Activated CD4-positive, alpha-beta T cell treated with anti-CD3 and anti-CD28 coated beads, Interleukin-2, amount 50 U/mL, for 16 hours (primary cell): ENCODE data around the gene MMP25.
A peak's percentile ranks its signal among the peaks of the same experiment; 100 is the strongest.

Experiments used
- DNase-seq: peaks from one replicate; pipeline ENCODE4 v3.0.0-alpha.2; 2020

Gene MMP25

GRCh38 chr16:3017344-3017743 is 29.0 kb upstream of the MMP25 start:
- no peak for DNase-seq

DNA sequence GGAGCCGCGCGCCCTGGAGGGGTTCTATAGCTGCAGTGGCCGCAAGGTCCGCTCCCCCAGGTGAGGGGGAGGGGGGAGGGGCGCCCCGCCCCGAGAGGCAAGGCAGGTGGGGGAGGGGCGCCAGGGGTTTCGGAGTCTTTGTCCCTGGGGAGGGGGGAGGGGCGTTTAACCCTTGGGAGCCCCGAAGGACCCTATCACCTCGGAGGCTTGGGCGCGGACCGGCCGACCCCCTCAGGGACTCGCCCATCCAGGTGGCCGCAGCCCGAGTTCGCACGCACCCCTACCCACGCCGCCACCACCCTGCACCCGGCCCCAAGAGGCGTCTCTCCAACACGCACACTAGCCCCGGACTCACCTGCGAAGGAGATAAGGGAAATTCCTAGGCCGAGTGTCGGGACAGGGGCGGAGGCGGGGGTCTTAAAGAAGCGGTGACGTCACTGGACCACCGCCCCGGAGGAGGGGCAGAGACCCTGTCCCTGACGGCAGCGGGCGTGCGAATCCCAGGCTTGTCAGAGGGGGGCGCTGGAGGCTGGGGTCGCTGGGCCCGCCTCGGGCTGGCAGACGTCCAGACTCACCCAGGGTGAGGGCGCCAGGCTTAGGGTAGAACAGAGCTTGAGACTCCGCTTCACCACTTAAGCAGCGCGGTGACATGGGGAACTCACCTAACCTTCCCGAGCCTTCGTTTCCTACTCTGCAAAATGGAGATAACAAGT is 28.4 kb upstream of the MMP25 start, which contains the start of gene CLDN6:
Gene CLDN6, minus strand, starts transcription at position 390 of the 713 bp plus-strand sequence. CDS start 2,162 bp downstream, outside the sequence.
- DNase-seq, result peak; percentile 28

- DNase-seq, result no peak
Measured at GRCh38 chr16:3019594-3020246, 26.6 kb upstream of the MMP25 start.

- DNase-seq, result peak; percentile 77
Measured at GRCh38 chr16:3020247-3020603, 26.1 kb upstream of the MMP25 start, which contains the start of gene TNFRSF12A. Gene TNFRSF12A, plus strand, starts transcription at chr16:3020368. Its CDS starts 30 bp downstream, at chr16:3020398.

GRCh38 chr16:3020604-3021448 is 25.5 kb upstream of the MMP25 start:
- no peak for DNase-seq

- DNase-seq, result peak; percentile 71
Measured at GRCh38 chr16:3021449-3022207, 24.7 kb upstream of the MMP25 start.

- DNase-seq, result peak; percentile 85
Measured at GRCh38 chr16:3022208-3022683, 24.1 kb upstream of the MMP25 start.

- DNase-seq, result peak; percentile 19
Measured at GRCh38 chr16:3022684-3023414, 23.5 kb upstream of the MMP25 start.

DNA sequence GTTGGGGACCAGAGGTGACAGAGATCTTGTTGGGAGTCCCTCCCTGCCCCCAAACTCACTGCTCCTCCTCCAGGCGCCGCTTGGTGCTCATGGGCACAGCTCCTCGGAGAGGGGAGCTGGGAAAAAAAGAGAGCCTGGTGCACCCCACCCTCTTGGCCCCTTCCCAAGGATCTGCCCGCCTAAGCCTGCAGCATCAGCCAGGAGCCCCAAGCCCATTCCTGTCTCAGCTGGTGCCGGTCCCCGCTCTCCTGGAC is 23.0 kb upstream of the MMP25 start:
- no peak for DNase-seq

DNA sequence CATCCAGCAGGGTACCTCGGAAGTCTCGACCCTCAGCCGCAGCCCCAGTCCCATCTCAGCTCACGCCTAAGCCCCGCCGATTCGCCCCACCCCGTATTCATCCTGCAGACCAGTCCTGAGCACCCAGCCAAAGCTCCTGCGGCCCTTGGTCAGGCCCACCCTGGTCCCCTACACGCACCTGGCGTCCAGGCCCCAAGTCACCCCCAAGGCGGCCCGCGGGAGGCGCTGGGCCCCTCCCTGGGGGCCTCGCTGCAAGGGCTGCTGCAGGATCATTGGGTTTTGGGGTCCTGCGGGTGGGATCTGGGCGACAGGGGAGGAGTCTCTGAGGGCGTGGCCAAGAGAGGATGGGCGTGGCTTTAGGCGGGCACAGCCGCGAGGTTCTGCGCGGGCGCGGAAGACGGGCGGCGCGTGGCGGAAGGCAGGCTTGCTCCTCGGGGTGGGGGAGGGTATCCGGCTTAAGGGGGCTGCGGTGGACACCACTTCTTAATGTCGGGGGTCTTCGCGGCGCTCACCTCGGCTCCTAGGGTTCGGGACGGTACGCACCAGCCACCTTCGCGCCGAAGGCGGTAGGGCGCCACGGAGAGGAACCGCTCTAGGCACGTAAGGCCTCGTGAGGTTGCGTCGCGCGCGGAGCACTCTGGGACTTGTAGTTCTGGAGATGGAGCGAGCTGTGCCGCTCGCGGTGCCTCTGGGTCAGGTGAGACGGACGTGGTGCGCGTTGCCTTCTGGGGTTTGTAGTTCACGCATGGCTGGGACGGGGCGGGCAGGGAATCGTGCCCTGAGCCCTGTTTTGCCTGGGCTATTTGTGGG is 22.5 kb upstream of the MMP25 start, which contains the start of the genes HCFC1R1 and THOC6:
Gene HCFC1R1, minus strand, starts transcription at position 274 of the 810 bp plus-strand sequence. Its CDS starts 1 bp downstream, at position 273.
Gene THOC6, plus strand, starts transcription at position 367 of the 810 bp plus-strand sequence. Its CDS starts 292 bp downstream, at position 659.
- peak; percentile 98 for DNase-seq

DNA sequence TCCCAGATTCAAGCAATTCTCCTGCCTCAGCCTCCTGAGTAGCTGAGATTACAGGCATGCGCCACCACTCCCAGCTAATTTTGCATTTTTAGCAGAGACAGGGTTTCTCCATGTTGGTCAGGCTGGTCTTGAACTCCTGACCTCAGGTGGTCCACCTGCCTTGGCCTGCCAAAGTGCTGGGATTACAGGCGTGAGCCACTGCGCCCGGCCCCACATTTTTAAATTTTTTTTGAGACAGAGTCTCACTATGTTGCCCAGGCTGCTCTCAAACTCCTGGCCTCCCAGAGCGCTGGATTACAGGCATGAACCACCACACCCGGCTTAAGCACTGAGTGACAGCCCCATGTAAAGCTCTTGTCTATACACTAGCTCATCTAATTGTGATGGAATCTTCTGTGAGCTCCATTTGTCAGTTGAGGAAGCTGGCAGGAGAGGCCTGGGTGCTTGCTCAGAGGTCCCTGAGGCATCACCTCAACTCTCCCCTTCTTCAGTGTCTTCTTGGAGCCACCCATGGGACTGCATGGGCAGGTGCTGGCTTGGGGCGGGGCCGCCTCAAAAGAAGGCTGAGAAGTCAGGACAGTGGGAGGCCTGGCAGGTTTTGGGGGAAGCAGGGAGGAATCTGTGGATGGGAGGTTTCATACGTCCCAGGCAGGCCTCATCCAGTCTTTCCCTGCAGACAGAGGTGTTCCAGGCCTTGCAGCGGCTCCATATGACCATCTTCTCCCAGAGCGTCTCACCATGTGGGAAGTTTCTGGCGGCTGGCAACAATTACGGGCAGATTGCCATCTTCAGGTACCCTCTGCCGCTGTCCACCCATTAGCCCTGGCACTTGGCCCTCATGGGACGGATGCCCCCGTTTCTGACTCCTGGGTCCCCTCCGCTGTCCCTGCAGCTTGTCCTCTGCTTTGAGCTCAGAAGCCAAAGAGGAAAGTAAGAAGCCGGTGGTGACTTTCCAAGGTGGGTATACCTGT is 21.0 kb upstream of the MMP25 start:
- DNase-seq, result no peak

DNA sequence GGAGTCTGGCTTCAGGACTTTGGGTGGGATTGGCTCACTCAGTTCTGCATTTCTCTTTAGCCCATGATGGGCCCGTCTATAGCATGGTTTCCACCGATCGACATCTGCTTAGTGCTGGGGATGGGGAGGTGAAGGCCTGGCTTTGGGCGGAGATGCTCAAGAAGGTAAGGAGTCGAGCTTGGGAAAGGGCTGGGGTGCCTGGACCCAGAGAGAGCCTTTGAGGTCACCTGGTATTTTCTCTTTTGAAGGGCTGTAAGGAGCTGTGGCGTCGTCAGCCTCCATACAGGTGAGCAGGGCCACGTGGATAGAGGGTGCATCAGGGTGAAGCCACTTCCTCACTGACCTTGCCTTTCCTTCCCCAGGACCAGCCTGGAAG is 20.4 kb upstream of the MMP25 start:
- DNase-seq, result no peak

GRCh38 chr16:3026609-3027488 is 19.5 kb upstream of the MMP25 start:
- DNase-seq, result no peak

DNA sequence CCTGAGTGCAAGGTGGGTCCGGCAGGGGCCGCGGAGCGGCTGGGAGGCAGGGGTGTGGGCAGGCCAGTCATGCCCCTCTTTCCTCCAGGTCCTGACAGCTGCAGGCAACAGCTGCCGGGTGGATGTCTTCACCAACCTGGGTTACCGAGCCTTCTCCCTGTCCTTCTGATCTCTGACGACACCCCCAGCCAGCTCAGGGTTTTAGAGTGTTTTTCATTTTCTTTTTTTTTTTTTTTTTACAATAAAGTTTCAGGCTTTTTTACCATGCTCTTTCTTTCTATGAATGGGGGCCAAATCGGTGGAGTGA is 18.9 kb upstream of the MMP25 start:
- DNase-seq, result no peak

- DNase-seq, result peak; percentile 91
Measured at GRCh38 chr16:3027983-3028715, 18.2 kb upstream of the MMP25 start.

DNA sequence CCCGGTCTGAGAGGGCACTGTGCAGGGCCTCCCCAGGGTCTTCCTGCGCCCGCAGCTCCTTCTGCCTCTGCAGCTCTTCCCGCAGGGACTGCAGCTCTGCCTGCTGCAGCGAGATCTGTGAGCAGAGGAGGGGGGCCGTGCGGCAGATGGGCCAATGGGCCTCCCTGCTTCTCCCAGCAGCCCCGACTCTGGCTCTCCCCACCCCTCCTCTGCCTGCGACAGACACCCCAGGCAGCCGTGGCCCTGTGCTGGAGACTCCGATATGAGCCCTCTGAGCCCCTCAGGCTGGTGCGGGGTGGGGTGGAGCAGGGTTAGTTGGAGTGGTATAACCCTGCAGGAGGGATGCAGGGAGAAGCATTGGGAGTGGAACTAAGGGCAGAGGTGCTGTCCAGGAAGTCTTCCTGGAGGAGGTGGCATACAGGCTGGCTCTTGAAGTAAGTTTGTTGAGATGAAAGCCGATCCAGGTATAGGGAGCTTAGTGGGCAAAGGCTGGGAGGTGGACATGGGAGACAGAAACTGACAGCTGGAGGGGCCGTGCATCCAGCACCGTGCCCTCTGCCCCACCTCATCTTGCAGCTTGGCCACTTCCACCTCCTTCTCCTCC is 17.5 kb upstream of the MMP25 start:
- no peak for DNase-seq

DNA sequence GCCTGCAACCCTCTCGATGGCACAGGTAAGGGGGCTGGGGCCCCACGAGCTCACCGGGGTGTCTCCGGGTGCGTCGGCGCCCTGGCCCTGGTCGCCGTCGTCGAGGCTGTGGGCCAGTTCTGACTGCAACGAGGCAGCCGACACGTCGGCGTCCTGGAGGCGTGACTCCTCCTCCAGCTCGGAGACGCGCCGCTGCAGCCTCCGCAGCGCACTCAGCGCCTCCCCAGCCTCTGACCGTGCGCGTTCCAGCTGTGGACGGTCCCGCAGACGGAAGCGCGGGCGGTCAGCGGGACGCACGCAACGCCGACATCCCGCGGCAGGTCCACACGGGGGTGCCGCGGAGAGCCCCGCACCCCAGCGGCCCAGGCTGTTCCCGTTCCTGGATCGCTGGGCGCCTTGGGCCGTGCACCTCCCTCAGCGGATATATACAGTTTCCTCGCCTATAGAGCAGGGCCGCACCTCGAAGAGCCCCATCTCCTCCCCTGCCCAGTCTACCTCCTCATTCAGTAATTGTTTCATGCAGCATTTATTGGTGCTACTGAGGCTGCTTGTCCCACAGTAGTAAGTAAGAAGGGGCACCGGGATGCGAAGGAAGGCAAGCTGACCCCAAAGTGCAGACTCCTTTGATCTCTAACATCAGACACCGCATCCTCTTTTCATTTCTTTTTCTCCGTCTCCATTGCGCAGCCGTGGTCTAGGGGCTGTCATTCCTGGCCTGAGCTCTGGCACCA is 16.7 kb upstream of the MMP25 start:
- DNase-seq, result peak; percentile 59
